Stimulated activated CD8-positive, alpha-beta memory T cell treated with anti-CD3 and anti-CD28 coated beads, Interleukin-4, amount 100 ng/mL, for 48 hours (primary cell): Measurements from ENCODE around the gene CARMIL1.

ENCODE experiments used
- DNase-seq: peaks from one replicate; pipeline ENCODE4 v3.0.0-alpha.2; 2020

Gene CARMIL1

DNA sequence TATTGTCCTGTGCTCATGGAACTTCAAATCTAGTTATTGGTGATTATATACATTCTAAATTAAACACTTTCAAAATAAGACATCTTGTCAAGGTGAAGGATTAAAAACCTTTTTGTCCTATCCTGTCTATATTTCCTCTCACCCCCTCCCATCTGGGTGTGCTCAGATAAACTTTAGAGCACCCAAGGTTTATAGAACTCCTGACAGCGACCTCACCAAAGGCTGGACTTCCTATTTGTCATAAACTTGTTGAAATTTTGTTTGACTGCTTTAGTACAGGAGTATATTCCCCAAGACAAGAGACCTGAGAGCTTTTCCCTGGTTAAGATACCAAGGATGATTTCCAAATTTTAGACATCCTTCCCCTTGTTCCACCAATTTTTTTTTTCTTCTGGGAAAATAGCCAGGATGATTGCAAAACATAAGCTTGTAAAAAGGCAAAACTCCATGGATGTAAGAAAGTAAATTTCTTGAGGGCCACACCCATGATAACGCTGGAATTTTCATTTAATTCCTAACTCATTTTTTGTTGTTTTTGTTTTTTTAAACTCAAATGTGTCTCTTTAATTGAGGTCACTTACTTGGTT is 33.0 kb downstream of the CARMIL1 start:
- no peak for DNase-seq

DNA sequence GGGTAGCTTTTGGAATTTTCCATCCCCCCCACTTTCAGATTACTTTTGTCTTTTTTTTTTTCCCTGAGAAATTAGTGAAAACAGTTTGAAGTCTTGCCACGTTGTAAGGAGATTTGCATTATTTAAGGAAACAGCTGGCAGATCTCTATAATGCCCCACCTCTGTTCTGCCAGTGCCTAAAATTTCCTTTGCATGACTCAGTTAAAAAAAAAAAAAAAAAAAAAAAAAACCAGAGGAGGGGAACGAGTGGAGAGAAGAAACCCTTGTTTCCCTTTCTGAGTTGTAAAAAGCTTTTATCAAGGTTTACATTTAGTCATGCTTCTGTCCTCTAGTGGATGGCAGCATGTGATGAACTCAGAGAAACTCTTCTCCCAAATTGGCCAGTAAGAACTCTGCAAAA is 33.5 kb downstream of the CARMIL1 start:
- DNase-seq: no peak

DNA sequence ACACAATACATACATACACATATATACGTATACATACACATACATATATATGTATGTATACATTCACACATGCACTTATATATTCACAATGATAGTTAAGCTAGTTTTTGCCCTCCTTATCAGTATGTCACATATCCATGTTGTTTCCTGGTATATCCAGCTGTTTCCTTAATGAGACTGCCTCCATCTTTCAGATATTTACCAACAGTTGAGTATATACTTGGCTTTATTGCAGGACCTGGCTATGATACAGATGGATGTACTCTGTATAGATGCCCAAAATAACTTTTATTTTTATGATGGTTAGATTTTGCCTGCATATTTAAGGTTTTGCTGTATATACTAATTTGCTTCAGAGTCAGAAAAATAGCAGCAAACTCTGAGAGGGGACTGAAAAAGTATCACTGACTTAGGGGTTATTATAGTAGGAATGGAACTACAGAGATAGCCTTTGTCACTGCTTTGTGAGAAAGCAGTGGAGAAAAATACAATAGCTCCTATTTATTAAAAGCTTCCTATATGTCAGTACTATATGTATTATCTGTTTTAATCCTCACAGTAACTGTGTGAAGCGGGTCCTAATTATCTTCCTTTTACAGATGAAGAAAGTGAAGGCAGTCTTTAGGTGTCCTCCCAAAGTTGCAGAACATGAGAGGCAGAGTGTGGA is 35.5 kb downstream of the CARMIL1 start:
- DNase-seq: no peak

DNA sequence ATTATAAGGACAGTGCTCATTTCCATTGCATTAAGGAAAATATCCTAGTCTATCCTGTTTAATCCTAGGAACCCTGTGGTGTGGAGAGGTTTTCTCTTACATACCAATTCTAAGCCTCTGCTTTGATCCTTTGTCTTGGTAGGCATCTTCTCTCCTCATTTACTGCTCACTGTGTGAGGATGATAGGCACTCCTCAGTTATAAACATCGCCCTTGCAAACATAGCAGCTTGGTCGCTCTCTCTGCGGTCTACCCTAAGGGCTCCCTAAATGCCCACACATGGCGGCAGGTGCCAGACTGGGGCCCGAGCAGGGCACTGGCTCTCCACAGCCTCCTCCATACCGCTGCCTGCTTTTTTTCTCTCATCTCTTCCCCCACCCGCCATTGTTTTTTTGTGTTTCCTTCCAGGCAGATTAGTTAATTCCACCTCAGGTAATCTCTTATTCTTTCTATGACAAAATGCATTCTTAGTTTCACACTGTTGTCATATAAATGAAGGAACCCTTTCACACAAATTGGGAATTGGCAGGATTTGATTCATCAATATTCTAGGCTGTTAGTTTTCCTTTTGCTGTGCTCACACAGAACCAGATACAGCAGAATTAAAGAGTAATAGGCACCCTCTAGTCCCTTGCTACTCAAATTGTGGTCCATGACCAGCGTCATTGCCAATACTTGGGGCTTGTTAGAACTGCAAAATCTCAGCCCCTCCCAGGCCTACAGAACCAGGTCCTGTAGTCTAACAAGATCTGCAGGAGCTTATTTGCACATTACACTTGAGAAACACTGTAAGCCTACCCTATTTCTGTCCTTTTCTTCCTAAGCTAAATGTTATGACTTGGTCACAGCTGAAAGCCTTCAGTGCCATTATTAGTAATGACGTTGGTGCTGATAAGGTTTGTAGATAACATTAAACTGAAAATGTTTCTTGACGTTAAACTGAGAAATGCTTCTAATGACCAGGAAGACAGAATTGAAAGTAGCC is 36.3 kb downstream of the CARMIL1 start:
- DNase-seq: no peak

DNA sequence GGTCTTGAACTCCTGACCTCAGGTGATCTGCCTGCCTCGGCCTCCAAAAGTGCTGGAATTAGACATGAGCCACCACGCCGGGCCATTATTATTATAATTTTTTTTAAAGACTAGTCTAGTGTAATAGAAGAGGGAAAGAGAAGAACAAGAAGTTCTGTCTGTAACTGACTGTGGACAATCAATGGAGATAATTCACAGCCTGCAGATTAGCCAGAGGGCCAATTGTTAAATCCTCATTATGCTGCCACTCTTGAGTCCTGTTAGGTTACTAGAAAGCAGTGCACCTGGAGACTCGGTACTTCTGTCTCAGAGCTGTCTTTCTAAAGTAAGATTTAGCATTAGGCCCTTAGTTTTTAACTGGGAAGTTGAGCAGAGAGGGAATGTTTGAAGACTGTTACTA is 37.5 kb downstream of the CARMIL1 start:
- DNase-seq: no peak

DNA sequence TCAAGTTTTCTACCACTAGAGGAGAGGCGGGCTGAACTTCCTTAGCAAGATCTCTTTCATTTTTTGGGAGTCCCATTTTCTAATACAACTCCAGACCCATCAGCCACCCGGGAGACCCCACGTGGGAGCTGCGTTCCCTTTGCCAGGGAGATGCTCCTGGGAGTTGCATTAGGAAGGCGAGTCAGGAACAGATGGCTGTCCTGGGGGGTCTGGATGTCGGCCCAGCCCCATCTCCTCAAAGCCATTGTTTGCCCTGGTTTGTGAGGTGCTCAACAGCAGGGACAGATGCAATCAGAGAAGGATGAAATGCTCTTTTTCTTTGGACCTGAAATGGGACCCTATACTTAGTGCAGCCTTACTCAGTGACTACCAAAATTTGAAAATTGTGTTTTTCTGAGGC is 39.4 kb downstream of the CARMIL1 start:
- no peak for DNase-seq

DNA sequence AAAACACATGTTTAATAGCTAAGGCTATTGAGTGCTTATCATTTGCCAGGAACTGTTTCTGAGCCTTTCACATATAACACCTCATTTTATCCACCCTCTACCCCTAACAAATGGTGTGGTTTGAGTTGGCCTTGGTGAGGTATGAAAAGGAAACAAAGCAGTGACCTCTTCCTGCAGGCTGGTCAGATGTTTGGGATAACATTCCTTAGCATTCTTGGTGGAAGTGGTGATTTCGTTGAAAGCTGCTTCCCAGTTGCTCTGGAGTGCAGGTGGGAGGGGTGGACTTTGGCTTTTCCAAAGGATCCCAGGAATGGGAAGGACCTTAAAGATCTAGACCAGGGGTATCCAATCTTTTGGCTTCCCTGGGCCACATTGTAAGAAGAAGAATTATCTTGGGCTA is 41.3 kb downstream of the CARMIL1 start:
- DNase-seq: no peak

DNA sequence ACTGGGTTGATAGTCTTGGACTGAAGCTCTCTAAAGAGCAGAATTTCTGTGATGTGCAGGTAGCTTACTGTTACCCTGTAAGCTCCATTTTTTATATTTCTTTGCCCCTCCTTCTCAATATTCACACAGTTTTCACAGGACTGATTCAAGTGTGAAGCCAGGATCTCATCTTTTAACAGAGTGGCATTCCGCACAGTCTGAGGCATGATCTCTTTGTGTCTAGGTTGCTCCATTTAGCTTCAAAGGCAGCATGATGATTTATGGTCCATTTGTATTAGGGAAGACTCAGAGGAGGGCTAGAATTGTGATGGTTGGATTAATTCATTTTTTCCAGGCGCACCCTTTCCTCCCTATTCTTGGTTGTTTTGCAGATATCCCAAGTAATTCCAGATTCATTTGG is 43.5 kb downstream of the CARMIL1 start:
- no peak for DNase-seq

DNA sequence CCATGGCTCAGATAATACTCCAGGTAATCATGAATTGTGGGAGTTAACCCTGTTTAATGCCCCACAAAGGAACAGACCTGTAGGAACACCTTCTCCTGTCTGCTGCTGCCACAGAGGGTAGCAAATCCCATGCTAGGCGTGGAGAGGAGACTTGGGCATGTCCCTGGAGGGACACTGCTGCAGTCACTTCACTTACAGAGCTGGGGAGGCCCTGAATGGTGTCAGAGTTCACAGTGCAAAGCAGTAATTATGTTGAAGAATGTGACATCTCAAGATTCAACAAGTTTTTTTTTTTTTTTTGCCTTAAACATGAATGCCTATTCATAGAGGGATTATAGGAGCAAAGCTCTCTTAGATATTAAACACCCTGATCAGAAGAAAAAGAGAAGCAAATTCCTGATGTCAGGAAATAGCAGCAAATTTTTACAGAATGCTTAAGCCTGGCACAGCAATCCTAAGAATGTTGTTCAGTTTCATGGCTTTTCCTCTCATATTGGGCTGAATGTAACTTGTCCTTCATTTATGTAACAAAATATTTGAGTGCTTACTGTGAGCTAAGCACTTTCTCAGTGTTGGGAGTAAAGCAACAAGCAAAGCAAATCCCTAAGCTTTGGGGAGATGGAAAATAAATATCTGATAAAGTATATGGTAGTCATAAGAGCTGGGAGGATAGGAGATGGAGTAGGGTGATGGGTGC is 45.0 kb downstream of the CARMIL1 start:
- DNase-seq: no peak

DNA sequence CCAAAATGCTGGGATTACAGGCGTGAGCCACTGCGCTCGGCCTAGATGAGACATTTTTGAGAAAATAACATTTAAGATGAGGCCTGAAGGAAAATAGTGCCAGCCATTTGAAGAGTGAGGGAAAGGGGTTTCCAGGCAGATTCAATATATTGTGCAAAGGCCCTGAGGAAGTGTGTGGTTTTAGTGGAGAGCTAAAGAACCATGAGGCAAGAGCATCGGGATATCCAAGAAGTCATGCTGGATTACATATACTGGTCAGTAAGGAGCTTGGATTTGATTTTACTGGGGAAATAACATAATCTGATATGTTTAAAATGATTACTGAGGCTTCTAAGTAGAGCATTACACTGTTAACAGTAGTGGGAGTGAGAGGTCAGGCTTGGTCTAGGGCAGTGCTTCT is 47.0 kb downstream of the CARMIL1 start:
- DNase-seq: no peak

DNA sequence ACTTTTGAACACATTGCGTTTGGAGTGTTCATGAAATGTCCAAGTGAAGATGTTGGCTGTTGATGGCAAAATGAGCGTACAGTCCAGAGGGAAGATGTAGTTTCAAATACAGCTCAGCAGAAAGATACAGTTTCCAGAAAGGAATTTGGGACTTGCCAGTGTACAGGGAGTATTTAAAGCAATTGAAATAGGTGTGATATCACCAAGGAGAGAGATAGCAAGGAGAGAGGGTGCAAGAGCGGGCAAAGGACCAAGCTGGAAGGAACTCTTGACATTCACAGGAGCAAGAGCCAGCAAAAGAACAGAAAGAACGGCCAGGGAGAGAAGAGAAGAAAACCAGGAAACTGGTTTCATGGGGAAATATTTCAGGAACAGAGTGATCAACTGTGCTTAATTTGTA is 47.8 kb downstream of the CARMIL1 start:
- no peak for DNase-seq

DNA sequence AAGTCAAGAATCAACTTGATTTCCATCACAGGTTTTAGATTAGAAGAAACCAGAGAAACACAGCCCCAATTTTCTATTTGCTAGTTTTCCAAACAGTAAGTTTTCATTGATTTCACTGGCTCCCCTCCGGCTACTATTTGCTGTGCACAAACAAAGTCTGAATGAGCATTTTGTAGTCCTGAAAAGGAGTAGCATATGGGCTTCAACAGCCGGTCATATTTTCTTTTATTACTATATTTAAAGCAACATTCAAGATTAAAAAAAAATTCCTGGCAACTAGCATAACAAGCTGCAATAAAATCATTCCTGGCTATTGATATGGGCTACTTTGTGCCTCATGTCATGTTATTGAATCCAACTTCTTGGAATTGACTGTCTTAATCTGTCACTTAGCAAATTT is 48.3 kb downstream of the CARMIL1 start:
- no peak for DNase-seq

DNA sequence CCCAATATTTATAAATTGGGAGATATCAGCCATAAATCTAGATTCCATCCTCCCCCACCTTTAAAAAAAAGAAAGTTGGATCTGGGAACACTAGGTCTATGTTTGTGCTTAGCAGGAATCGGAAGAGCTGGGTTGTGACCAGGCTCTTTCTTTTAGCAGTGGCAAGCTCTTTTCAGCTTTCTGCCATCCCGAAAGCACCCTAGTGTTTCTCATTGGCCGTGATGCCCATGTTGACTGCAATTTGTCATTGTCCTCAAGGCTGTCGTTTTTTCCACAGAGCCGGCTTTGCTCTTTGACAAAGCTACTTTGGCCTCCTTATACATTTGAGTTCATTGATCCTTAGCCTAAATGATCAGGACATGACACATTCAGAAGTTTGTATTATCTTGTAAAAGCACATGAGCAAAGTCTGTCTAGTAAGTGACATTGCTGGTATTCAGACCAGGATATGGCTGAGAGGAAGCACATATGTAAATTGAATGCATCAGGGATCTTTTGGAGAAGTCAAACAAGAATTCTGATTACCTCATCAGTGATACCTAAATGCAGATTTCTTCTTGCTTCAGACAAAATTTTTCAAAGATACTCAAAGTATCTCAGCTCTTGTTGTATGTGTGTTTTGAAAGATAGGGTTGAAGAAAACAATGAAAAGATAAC is 50.1 kb downstream of the CARMIL1 start:
- no peak for DNase-seq

DNA sequence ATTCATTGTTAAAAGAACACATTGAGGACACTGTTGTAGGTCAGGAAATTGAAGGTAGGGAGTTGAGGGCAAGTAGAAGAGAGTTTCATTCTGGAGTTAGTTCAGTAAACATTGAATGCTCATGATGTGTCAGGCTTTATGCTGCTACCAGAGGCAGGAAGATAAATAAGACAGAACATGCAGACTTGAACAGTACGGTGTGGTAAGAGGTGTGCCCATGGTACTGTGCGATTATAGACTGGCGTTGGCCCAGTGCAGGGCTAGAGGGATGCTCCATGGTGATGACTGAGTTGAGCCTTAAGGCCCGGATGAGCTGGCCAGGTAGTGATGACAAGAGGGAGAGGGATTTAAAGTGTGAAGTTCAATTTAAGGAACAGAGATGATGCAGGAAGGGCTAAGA is 50.8 kb downstream of the CARMIL1 start:
- no peak for DNase-seq

DNA sequence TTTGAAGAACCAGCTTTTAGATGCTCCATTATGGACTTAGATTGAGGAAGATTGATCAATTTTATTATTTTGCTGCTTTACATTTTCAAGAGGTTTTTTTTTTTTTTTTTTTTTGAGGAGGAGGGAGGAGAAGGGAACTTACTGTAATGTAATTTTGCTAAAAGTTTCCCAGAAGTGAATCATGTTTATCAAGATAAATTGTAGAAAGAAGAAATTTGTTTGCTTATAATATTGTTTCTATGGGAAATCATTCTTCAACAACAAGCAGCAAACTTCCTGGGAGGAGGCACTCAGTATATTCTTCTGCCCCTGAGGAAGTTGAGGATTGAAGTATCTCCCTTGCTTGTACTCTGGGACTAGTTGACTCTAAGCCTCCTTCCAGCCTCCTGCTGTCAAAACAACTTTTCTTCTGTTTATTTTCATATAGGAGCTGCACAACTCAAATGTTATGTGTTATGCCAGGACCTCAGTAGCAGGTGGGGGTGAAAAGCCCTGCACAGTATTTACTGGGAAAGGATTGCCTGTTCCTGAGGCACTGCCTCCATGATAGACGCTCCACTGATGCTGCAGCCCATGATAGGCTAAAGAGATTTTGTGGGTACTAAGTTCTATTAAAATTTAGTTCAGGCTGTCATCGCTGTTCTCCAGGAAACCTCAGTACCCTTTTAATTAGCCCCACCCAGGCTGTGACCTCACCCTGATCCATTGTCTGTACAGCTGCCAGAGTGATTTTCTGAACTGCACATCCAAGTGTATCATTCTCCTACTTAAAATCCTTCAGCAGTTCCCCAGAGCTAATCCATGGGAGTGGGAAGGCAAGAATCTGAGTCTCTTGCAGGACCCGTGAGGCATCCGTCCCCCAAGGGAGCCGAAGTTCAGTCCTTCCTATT is 51.9 kb downstream of the CARMIL1 start:
- no peak for DNase-seq

DNA sequence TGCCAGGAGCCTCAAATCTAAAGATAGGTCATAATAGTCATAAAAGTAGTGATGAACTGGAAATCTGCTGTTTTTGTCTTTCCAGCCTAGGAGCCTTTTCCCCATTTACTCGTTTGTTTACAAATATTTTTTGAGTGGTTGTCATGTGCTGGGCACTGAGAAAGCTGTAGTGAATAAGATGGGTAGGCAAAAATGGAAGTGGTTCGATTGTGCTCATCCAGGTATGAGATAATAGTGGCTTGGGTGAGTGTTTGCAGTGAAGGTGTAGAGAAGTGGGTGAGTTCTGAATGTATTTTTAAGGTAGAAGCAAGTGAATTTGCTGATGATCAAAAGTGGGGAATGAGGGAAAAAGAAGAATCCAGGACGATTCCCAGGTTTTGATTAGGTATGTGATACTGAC is 53.0 kb downstream of the CARMIL1 start:
- no peak for DNase-seq

DNA sequence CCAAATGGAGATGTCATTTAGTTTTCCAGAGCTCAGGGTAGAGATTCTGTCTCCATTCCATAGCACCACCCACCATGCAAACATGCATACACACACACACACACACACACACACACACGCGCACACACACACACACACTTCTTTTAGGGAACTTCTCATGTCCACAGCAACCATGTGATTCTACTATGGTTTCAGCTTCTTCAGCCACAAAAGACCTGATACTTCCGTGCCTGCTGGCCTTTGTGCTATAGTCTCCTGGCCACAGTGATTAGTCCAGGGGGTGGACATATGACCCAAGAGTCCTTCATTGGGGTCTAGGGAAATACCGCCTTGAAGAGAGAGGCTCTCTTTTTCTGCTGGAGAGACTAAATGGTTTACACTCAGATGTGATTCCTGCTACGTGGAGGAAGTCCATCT is 53.5 kb downstream of the CARMIL1 start:
- no peak for DNase-seq

DNA sequence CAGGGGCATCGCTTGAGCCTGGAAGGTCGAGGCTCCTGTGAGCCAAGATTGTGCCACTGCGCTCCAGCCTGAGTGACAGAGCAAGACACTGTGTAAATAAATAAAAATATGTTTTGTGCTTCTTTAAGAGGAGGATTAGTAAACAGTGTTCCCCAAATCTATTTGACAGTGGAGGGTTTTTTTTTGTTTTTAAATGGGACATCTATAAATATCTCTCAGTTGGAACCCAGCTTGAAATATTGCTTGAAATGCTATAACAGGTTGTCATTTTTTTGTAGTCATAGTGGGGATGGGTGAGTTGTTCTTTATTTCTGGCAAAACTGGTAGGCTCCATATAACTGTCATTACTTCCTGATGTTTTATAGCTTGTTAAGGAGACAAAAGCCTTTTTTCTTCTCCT is 54.3 kb downstream of the CARMIL1 start:
- DNase-seq: no peak

DNA sequence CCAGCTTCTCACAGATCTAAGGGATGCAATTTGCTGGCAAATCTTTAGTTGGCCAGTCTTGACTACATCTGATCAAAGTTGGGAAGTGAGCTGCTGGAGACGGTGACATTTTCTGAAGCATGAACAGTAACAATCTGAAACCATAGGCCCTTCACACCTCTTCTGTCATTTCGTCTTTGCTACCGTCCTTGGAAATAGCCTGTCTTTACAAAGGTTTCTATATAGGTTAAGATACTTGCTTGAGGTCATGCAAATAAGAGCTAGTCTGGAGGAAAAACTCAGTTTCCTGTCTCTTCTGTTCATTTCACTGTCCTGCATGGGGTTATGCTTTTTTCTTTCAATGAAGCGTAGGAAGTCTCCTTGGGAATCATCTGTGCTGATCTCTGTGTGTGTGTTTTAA is 55.6 kb downstream of the CARMIL1 start:
- no peak for DNase-seq

DNA sequence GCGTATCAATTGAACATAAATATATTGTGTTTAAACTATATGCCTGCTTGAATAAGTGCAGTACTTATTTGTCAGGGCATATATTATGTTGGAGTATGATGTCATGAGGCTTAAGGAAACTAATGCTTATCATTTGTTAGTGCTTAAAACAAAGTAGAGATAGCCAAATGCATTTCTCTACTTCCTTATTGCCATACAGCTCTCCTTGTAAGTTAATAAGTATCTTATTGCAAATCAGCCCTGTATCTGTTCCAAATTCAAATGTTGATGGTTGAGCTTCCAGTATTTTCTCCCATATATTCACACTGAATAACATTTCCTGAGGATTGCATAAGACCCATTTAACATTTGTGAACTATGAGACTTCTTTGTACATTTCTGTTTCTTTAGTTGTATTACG is 57.8 kb downstream of the CARMIL1 start:
- no peak for DNase-seq

DNA sequence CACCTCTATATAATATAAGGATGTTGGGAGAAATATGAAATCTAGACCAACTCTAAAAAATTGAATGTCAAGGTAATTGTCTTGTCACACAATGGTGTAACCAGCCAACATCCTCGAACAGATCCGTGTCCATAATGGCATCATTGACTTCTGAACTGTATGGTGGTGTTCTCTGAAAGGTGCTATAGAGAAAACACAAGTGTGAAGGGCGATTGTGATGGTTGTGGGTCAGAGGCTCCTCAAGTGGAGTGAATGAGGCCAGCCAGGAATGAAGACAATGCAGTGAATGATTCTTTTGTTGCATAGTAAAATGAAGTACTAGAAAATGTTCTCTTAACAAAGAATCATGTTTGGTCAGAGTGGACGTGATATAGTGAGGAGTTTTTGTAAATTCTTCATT is 58.3 kb downstream of the CARMIL1 start:
- no peak for DNase-seq
